ENCODE data around the gene ESYT2.

ESYT2 gene

DNA sequence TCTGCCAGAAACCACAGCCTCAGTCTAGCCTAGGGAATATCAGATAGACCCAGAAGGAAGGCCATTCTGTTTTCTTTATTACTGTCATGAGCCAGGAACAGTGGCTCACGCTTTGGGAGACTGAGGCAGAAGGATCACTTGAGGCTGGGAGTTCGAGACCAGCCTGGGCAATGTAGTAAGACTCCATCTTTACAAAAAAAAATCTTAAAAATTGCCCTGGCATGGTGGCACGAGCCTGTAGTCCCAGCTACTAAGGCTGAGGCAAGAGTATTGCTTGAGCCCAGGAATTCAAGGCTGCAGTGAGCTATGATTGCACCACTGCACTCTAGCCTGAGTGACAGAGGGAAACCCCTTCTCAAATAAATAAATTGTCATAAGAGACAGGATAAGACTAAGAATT is 3.7 kb upstream of the ESYT2 start:
- in situ Hi-C loops (cut with MboI; ENCODE audit: low pct_unique_long_range_greater_than_20kb, low sequenced_read_pairs, unreplicated experiment): no loop called here
- TF ChIP-seq, protein P1, sequence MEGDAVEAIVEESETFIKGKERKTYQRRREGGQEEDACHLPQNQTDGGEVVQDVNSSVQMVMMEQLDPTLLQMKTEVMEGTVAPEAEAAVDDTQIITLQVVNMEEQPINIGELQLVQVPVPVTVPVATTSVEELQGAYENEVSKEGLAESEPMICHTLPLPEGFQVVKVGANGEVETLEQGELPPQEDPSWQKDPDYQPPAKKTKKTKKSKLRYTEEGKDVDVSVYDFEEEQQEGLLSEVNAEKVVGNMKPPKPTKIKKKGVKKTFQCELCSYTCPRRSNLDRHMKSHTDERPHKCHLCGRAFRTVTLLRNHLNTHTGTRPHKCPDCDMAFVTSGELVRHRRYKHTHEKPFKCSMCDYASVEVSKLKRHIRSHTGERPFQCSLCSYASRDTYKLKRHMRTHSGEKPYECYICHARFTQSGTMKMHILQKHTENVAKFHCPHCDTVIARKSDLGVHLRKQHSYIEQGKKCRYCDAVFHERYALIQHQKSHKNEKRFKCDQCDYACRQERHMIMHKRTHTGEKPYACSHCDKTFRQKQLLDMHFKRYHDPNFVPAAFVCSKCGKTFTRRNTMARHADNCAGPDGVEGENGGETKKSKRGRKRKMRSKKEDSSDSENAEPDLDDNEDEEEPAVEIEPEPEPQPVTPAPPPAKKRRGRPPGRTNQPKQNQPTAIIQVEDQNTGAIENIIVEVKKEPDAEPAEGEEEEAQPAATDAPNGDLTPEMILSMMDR (IDR thresholded peaks at IDR 0.05; ENCODE audit: extremely low read depth, insufficient read depth, missing control alignments): no peak
- no peak for DNase-seq (ENCODE audit: low spot score)

DNA sequence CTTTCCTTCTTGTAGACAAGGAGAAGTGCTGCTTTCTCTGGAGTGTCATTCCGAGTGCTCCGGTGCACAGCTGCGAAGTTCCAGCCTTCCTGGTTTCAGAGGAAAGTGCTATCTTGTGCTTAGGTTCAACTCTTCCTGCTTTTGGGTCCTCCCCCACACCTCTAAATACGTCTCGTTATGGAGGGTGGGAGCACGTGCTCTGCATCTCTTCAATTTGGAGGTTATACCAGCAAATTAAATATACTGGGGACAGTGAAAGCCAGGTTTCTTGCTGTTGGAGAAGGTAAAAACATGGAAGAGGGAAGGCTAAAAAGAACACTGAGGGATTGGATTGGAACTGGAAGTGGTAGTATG is 2.4 kb upstream of the ESYT2 start:
- in situ Hi-C loops (cut with MboI; ENCODE audit: low pct_unique_long_range_greater_than_20kb, low sequenced_read_pairs, unreplicated experiment): no loop called here
- no peak for DNase-seq (ENCODE audit: low spot score)
- TF ChIP-seq, protein P1 (IDR thresholded peaks at IDR 0.05; ENCODE audit: extremely low read depth, insufficient read depth, missing control alignments): no peak

DNA sequence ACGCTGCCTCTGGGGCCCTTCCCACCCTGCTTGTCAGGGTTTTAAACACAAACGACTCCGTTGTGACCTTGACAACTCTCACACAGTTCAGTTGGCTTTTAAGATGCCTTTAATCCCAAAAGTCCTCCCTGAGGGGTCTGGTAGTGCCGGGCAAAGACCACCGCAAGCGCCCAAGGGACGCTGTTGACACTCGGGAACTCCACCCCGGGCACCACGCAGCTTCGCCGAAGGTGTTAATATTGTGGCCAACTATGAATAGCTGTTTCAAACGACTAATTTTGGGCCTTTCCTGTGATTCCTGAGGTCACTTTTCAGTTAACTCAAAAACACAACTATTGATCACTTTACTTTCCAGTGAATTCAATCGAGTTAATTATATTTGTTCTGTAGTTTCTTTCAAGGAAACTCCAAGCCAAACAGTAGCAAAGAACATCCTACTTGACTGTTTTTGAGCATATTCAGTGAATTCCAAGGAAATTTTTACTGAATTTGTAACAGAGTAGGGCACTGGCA is 958 bp upstream of the ESYT2 start:
- in situ Hi-C loops (cut with MboI; ENCODE audit: low pct_unique_long_range_greater_than_20kb, low sequenced_read_pairs, unreplicated experiment): no loop called here
- no peak for DNase-seq (ENCODE audit: low spot score)
- TF ChIP-seq, protein P1 (IDR thresholded peaks at IDR 0.05; ENCODE audit: extremely low read depth, insufficient read depth, missing control alignments): no peak

DNA sequence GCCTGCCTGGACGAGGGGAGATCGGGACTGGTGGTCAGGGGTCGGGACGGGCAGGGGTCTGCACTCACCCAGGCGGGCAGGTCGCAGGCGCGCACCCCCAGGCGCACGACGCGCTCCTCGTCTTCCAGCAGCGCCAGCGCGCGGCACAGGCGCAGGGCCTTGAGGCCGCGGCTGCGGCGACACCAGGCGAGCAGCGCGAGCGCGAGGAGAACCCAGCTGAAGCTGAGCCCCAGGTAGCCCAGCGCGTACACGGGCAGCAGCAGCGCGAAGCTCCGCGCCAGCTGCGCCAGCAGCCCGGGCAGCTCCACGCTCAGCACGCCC is 328 bp downstream of the ESYT2 start:
- TF ChIP-seq, protein P1 (IDR thresholded peaks at IDR 0.05; ENCODE audit: extremely low read depth, insufficient read depth, missing control alignments): peak; percentile 31
- DNase-seq (ENCODE audit: low spot score): peak; percentile 84
- in situ Hi-C loops (cut with MboI; ENCODE audit: low pct_unique_long_range_greater_than_20kb, low sequenced_read_pairs, unreplicated experiment): no loop called here

DNA sequence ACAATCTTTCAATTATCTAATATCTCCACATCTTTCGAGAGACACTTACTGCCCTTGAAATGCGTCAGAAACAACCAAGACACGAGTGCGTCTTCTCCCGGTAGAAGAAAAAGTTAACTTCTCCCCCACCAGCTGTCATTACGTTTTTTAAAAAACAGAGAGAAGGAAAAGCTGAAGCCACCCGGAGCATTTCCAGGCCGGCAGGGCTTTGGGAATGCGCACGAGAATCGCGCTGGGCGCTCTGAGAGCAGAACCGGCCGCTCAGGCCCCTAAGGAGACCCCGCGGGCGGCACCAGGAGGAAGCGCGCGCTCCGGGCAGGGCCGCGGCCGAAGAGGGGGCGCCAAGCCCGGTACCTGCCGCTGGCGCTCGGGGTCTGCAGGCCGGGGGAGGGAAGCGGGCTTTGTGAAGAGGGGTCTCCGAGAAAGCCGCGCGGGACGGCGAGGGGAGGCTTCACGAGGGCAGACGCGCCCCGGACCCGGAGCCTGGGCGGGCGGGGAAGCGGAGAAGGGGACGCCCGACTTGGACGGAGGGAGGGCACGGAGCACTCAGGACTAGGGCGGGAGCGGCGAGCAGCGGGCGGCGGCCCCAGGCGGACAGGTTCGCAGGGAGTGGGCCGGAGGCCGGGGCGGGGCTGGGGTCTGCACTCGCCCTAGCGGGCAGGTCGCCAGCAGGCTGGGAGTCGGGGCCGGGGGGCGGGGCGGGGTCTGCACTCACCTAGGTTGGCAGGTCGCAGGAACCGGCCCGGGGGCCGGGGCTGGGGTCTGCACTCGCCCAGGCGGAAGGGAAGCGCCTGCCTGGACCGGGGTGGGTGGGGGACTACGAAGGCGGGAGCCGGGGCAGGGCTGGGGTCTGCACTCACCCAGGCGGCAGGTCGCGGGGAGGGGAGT is 932 bp downstream of the ESYT2 start:
- in situ Hi-C loops (cut with MboI; ENCODE audit: low pct_unique_long_range_greater_than_20kb, low sequenced_read_pairs, unreplicated experiment): no loop called here
- TF ChIP-seq, protein P1 (IDR thresholded peaks at IDR 0.05; ENCODE audit: extremely low read depth, insufficient read depth, missing control alignments): no peak
- peak; percentile 46 for DNase-seq (ENCODE audit: low spot score)

DNA sequence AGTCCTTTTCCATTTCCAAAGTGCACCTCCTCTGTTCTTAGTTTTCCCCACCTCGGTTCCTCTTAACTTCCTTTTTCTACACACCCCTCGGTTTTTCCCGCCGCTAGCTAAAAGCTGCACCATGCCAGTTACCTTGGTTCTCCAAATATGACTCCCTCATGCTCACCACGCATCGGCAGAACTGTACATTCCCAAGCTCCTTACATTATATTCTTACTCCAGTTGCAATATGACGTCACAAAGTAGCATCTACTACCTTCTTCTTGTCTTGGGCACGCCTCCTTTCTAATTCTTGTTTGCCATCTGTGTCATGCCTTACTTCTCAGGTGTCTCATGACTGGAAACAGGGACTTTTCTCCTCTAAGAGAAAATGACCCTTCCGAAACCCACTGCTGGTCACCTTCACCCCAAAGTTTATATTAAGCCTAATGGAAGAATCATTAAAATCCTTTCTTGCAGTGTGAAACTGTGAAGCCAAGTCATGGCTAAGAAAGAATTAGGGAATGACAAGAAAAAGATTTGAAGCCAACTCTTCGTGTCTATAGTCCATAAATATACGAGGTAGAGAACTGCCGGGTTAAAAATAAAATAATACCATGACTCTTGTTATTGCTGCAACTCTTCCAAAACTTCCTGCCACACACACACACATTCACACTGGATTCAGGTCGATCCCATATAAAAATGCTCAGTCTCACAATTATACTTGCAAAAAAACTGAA is 1.7 kb downstream of the ESYT2 start:
- in situ Hi-C loops (cut with MboI; ENCODE audit: low pct_unique_long_range_greater_than_20kb, low sequenced_read_pairs, unreplicated experiment): no loop called here
- peak; percentile 43 for DNase-seq (ENCODE audit: low spot score)
- TF ChIP-seq, protein P1 (IDR thresholded peaks at IDR 0.05; ENCODE audit: extremely low read depth, insufficient read depth, missing control alignments): no peak
